ENCODE results near the gene EIF3K. TPM values are rescaled to one million over a fixed set of nuclear protein-coding genes. Genes with fewer than 3 reads are reported as not detected.
"Not testable (repeated sequence)": the region's sequence is repeated elsewhere in the genome, so short reads cannot be mapped to it uniquely, and the experiment has no call there.

Gene EIF3K
- total RNA-seq, 1 experiment from 2014 or later = 2,011 TPM

GRCh38 chr19:38599722-38600121, 19.3 kb upstream of the EIF3K start:
- no peaks in the 10 kb centered on the region for H3K9me3 ChIP-seq (ENCODE audit: control insufficient read depth, insufficient read depth, low read depth, low read length)
- no TSS peak for BruUV-seq (replicated peaks)
- TF ChIP-seq CTCF (IDR thresholded peaks at IDR 0.05) = no peak
- TF ChIP-seq REST (IDR thresholded peaks at IDR 0.05; ENCODE audit: insufficient read depth in 1 of 2, low read depth in 2 of 2, low read length in 1 of 2) = no peak
- H3K36me3 ChIP-seq (ENCODE audit: control insufficient read depth, insufficient read depth, low read length) = no peaks in the 10 kb centered on the region
- DNase-seq (ENCODE audit: low read depth, low spot score) = no peak
- no peaks in the 10 kb centered on the region for H3K27me3 ChIP-seq (ENCODE audit: control insufficient read depth, insufficient read depth, low read length)
- H3K4me3 ChIP-seq (ENCODE audit: low read depth in 2 of 2, low read length in 2 of 2) = no peak overlapping the region
- ChIA-PET POLR2A (interaction anchor here (0.6 to 0.7 kb wide), 2 partner anchors 27 to 171 kb away, joined by 3 read pairs; no protein-coding TSS in a partner anchor), CTCF (interaction anchor here (0.5 to 0.6 kb wide), 2 partner anchors 14 to 1429 kb away, joined by 4 to 8 read pairs; no protein-coding TSS in a partner anchor)
- H3K4me1 ChIP-seq (ENCODE audit: control insufficient read depth, insufficient read depth, low read length) = no peaks in the 10 kb centered on the region
- intact Hi-C loops (cut with micrococcal nuclease; ENCODE audit: unreplicated experiment) (no loop called here), in situ Hi-C loops (cut with HindIII; ENCODE audit: low pct_unique_long_range_greater_than_20kb, low sequenced_read_pairs) (no loop called here)
- H3K27ac ChIP-seq (ENCODE audit: low read length) = no peak overlapping the region
- no peak for ATAC-seq

- ATAC-seq; H3K27me3 ChIP-seq (ENCODE audit: control insufficient read depth, insufficient read depth, low read length); H3K9me3 ChIP-seq (ENCODE audit: control insufficient read depth, insufficient read depth, low read depth, low read length); DNase-seq (ENCODE audit: low read depth, low spot score); H3K36me3 ChIP-seq (ENCODE audit: control insufficient read depth, insufficient read depth, low read length); BruUV-seq (replicated peaks); in situ Hi-C loops (cut with HindIII; ENCODE audit: low pct_unique_long_range_greater_than_20kb, low sequenced_read_pairs); H3K4me3 ChIP-seq (ENCODE audit: low read depth in 2 of 2, low read length in 2 of 2); H3K4me1 ChIP-seq (ENCODE audit: control insufficient read depth, insufficient read depth, low read length); H3K27ac ChIP-seq (ENCODE audit: low read length); CTCF ChIA-PET; intact Hi-C loops (cut with micrococcal nuclease; ENCODE audit: unreplicated experiment); POLR2A ChIA-PET: not testable (repeated sequence)
Measured at GRCh38 chr19:38602856-38603255, 16.1 kb upstream of the EIF3K start.

GRCh38 chr19:38606131-38606530, 12.9 kb upstream of the EIF3K start:
- ATAC-seq (peak; percentile 35), DNase-seq (ENCODE audit: low read depth, low spot score) (no peak)
- Histone ChIP-seq H3K4me3 (ENCODE audit: low read depth in 2 of 2, low read length in 2 of 2) (no peak overlapping the region), H3K4me1 (ENCODE audit: control insufficient read depth, insufficient read depth, low read length) (no peaks in the 10 kb centered on the region), H3K36me3 (ENCODE audit: control insufficient read depth, insufficient read depth, low read length) (no peaks in the 10 kb centered on the region), H3K27ac (ENCODE audit: low read length) (no peak overlapping the region), H3K27me3 (ENCODE audit: control insufficient read depth, insufficient read depth, low read length) (no peaks in the 10 kb centered on the region), H3K9me3 (ENCODE audit: control insufficient read depth, insufficient read depth, low read depth, low read length) (no peaks in the 10 kb centered on the region)
- intact Hi-C loops (cut with micrococcal nuclease; ENCODE audit: unreplicated experiment) = no loop called here
- in situ Hi-C loops (cut with HindIII; ENCODE audit: low pct_unique_long_range_greater_than_20kb, low sequenced_read_pairs) = loop anchor here (5.0 kb wide), 1 partner anchor 79 kb away; no protein-coding TSS in a partner anchor
- CTCF ChIA-PET = interaction anchor here (0.9 kb wide), 1 partner anchor 49 kb away, joined by 3 read pairs; no protein-coding TSS in a partner anchor
- POLR2A ChIA-PET = no interaction called here
- TF ChIP-seq SIN3A (IDR thresholded peaks at IDR 0.05; ENCODE audit: borderline replicate concordance, insufficient read depth, low read depth, low read length) (no peak), POLR2AphosphoS5 (IDR thresholded peaks at IDR 0.05; ENCODE audit: low read depth, low read length) (no peak), REST (IDR thresholded peaks at IDR 0.05; ENCODE audit: insufficient read depth in 1 of 2, low read depth in 2 of 2, low read length in 1 of 2) (no peak), TCF7L2 (IDR thresholded peaks at IDR 0.05; ENCODE audit: low read depth, low read length) (no peak), CTCF (IDR thresholded peaks at IDR 0.05) (no peak)
- BruUV-seq (replicated peaks) = no TSS peak
